ENCODE data around the gene SPAG16.

DNA sequence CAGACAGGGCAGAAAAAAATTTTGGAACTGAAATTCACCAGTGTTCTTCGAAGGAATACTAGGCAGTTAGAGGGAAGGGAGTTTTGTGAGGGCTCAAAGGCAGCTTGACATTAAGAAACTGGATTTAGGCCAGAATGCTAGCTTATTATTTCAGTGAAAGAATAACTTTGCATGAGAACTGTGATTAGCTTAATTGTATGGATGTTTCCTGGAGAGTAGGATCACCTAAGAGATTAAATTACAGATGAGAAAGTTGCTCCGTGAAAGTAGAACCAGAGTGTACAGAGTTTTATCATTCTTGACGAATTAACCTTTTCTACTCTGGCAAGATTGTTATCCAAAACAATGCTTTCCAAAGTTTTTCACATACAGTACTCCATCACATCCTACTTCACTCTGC is 6.2 kb downstream of the SPAG16 start:
- TF ChIP-seq, protein P1, sequence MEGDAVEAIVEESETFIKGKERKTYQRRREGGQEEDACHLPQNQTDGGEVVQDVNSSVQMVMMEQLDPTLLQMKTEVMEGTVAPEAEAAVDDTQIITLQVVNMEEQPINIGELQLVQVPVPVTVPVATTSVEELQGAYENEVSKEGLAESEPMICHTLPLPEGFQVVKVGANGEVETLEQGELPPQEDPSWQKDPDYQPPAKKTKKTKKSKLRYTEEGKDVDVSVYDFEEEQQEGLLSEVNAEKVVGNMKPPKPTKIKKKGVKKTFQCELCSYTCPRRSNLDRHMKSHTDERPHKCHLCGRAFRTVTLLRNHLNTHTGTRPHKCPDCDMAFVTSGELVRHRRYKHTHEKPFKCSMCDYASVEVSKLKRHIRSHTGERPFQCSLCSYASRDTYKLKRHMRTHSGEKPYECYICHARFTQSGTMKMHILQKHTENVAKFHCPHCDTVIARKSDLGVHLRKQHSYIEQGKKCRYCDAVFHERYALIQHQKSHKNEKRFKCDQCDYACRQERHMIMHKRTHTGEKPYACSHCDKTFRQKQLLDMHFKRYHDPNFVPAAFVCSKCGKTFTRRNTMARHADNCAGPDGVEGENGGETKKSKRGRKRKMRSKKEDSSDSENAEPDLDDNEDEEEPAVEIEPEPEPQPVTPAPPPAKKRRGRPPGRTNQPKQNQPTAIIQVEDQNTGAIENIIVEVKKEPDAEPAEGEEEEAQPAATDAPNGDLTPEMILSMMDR (IDR thresholded peaks at IDR 0.05; ENCODE audit: low read length) = no peak
- no peak for TF ChIP-seq EZH2 (IDR thresholded peaks at IDR 0.05; ENCODE audit: borderline replicate concordance, low read length)

All from OCI-LY1 (cell line).